ENCODE results near the gene DHRS2.
"Not testable (repeated sequence)": the region's sequence is repeated elsewhere in the genome, so short reads cannot be mapped to it uniquely, and the experiment has no call there.

DHRS2 gene

DNA sequence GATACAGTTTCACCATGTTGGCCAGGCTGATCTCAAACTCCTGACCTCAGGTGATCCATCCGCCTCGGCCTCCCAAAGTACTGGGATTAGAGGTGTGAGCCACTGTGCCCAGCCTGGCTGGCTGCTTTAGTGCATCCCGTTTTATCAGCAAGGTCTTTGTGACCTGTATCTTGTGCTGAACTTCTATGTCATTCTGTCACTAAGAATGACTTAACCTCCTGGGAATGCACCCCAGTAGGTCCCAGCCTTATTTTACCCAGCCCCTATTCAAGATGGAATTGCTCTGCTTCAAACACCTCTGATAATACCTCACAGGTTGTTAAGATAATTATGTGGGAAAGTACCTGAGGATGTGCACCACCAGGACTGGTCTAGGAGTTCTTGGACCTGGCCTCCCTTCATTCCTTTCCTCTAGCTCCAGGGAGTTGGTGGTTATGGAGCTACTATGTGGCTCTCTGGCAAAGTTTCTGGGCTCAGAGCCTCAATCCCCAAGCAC, 31.4 kb upstream of the DHRS2 start:
- TF ChIP-seq, protein P1, sequence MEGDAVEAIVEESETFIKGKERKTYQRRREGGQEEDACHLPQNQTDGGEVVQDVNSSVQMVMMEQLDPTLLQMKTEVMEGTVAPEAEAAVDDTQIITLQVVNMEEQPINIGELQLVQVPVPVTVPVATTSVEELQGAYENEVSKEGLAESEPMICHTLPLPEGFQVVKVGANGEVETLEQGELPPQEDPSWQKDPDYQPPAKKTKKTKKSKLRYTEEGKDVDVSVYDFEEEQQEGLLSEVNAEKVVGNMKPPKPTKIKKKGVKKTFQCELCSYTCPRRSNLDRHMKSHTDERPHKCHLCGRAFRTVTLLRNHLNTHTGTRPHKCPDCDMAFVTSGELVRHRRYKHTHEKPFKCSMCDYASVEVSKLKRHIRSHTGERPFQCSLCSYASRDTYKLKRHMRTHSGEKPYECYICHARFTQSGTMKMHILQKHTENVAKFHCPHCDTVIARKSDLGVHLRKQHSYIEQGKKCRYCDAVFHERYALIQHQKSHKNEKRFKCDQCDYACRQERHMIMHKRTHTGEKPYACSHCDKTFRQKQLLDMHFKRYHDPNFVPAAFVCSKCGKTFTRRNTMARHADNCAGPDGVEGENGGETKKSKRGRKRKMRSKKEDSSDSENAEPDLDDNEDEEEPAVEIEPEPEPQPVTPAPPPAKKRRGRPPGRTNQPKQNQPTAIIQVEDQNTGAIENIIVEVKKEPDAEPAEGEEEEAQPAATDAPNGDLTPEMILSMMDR (IDR thresholded peaks at IDR 0.05; ENCODE audit: low read depth, low read length) = no peak
- TF ChIP-seq EZH2phosphoT487 (IDR thresholded peaks at IDR 0.05; ENCODE audit: low read depth) = no peak
- H2AFZ ChIP-seq (ENCODE audit: low read depth, low read length) = no peak overlapping the region
- H3K36me3 ChIP-seq (replicated peaks; ENCODE audit: low read depth, low read length) = no peaks in the 10 kb centered on the region
- H3K9me3 ChIP-seq (ENCODE audit: insufficient read depth, low read length) = no peaks in the 10 kb centered on the region
- H3K79me2 ChIP-seq (ENCODE audit: low read length) = no peaks in the 10 kb centered on the region
- H3K9ac ChIP-seq (ENCODE audit: low read length) = no peak overlapping the region
- H3K4me3 ChIP-seq (ENCODE audit: low read length) = no peak overlapping the region
- H3K27ac ChIP-seq (ENCODE audit: low read length) = no peak overlapping the region
- no peak overlapping the region for H3K4me2 ChIP-seq (ENCODE audit: low read length)
- H3K27me3 ChIP-seq (ENCODE audit: low read depth, low read length) = peaks cover 6% of the 10 kb centered on the region; the same call in 1 of the 2 replicates
- H3K4me1 ChIP-seq (ENCODE audit: low read length) = peaks cover 8% of the 10 kb centered on the region
- no peaks in the 10 kb centered on the region for H4K20me1 ChIP-seq (ENCODE audit: insufficient read depth, low read length)

DNA sequence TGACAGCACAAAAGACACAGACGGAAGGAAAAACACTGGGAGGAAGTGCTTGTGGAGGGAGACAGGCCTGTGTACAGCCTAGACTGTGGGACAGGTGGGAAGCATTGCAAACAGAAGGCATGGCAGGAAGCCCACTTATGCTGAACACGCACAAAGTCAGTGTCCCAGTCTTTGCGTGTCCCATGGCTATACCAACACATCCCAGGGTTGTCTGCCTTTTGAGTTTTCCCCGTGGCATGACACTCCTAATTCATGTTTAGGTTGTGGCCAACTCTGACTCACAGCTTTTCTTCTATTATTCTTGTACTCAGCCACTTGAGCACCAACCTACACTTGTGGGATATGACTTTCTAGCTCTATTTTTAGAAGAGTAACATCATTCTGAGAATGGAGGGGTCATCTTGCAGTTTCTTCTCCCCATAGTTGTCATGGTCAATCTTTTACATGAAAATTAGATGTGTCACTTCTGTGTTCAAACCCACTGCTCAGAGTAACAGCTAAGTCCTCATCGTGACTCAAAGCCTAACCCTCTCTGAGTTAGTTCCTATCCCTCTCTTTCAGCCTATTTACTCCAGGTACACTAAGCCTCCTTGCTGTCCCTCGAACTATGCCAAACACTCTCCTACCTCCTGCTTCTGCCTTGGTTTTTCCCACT, 30.1 kb upstream of the DHRS2 start:
- H3K4me3 ChIP-seq (ENCODE audit: low read length) = no peak overlapping the region
- no peak overlapping the region for H3K9ac ChIP-seq (ENCODE audit: low read length)
- H3K4me1 ChIP-seq (ENCODE audit: low read length) = peaks cover 8% of the 10 kb centered on the region
- no peak overlapping the region for H2AFZ ChIP-seq (ENCODE audit: low read depth, low read length)
- peaks cover 12% of the 10 kb centered on the region; the same call in 1 of the 2 replicates for H3K27me3 ChIP-seq (ENCODE audit: low read depth, low read length)
- H3K36me3 ChIP-seq (replicated peaks; ENCODE audit: low read depth, low read length) = no peaks in the 10 kb centered on the region
- H3K9me3 ChIP-seq (ENCODE audit: insufficient read depth, low read length) = no peaks in the 10 kb centered on the region; the same call in 1 of the 2 replicates
- H4K20me1 ChIP-seq (ENCODE audit: insufficient read depth, low read length) = no peaks in the 10 kb centered on the region
- TF ChIP-seq, protein P1 (IDR thresholded peaks at IDR 0.05; ENCODE audit: low read depth, low read length) = no peak
- no peaks in the 10 kb centered on the region for H3K79me2 ChIP-seq (ENCODE audit: low read length)
- 0 out of 2 replicates have a peak overlapping the region, but pooled peaks have one; percentile 10 for H3K4me2 ChIP-seq (ENCODE audit: low read length)
- no peak overlapping the region for H3K27ac ChIP-seq (ENCODE audit: low read length)

DNA sequence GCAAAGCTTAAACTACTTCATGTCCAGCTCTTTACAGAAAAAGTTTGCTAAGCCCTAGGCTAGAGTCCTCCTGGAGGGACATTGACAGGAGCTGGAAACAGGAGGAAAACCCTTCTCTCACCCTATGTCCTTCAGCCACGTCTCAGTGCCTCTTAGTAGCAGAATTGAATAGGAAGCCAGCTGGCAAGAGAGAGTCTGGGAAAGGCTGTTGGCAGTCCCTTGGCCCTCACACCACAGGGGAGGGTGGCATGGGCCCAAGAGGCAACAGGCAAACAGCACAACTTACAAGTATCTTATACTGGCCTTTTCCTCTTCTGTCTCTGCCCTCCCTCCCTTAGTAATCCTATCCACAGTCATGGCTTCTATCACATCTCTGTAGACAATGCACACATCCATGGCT, 27.7 kb upstream of the DHRS2 start:
- Histone ChIP-seq H3K9ac (ENCODE audit: low read length) (no peak overlapping the region), H3K4me3 (ENCODE audit: low read length) (no peak overlapping the region), H3K9me3 (ENCODE audit: insufficient read depth, low read length) (no peaks in the 10 kb centered on the region; the same call in 1 of the 2 replicates), H3K27me3 (ENCODE audit: low read depth, low read length) (peaks cover 19% of the 10 kb centered on the region; the same call in 1 of the 2 replicates), H3K4me1 (ENCODE audit: low read length) (peaks cover 8% of the 10 kb centered on the region), H2AFZ (ENCODE audit: low read depth, low read length) (no peak overlapping the region), H3K79me2 (ENCODE audit: low read length) (no peaks in the 10 kb centered on the region), H4K20me1 (ENCODE audit: insufficient read depth, low read length) (no peaks in the 10 kb centered on the region), H3K27ac (ENCODE audit: low read length) (no peak overlapping the region), H3K4me2 (ENCODE audit: low read length) (no peak overlapping the region), H3K36me3 (replicated peaks; ENCODE audit: low read depth, low read length) (no peaks in the 10 kb centered on the region)
- TF ChIP-seq, protein P1 (IDR thresholded peaks at IDR 0.05; ENCODE audit: low read depth, low read length) = no peak
- no peak for TF ChIP-seq EZH2phosphoT487 (IDR thresholded peaks at IDR 0.05; ENCODE audit: low read depth)

DNA sequence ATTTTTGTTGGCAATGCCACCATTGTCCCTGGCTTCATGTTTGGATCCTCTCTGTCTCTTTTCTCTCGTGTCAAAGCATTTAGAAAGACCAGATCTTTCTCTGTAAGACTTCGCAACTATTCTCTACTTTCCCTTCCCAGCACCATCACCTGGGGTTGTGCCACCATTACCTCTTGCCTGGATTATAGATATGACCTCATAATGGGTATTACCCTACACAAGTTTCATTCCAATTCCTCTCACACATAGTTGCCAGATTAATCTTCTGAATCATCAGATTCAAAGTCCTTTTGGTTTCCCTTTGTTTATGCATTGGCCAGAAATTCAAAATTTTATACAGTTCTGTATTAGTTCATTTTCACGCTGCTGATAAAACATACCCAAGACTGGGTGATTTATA, 27.2 kb upstream of the DHRS2 start:
- H3K9me3 ChIP-seq (ENCODE audit: insufficient read depth, low read length) = no peaks in the 10 kb centered on the region; the same call in 1 of the 2 replicates
- no peak overlapping the region for H3K27ac ChIP-seq (ENCODE audit: low read length)
- no peaks in the 10 kb centered on the region for H4K20me1 ChIP-seq (ENCODE audit: insufficient read depth, low read length)
- H3K79me2 ChIP-seq (ENCODE audit: low read length) = no peaks in the 10 kb centered on the region
- TF ChIP-seq, protein P1 (IDR thresholded peaks at IDR 0.05; ENCODE audit: low read depth, low read length) = no peak
- no peak for TF ChIP-seq EZH2phosphoT487 (IDR thresholded peaks at IDR 0.05; ENCODE audit: low read depth)
- H3K4me1 ChIP-seq (ENCODE audit: low read length) = peaks cover 8% of the 10 kb centered on the region
- peaks cover 23% of the 10 kb centered on the region; the same call in 1 of the 2 replicates for H3K27me3 ChIP-seq (ENCODE audit: low read depth, low read length)
- no peaks in the 10 kb centered on the region for H3K36me3 ChIP-seq (replicated peaks; ENCODE audit: low read depth, low read length)
- H3K4me2 ChIP-seq (ENCODE audit: low read length) = no peak overlapping the region
- no peak overlapping the region for H3K9ac ChIP-seq (ENCODE audit: low read length)
- H2AFZ ChIP-seq (ENCODE audit: low read depth, low read length) = no peak overlapping the region
- H3K4me3 ChIP-seq (ENCODE audit: low read length) = no peak overlapping the region

DNA sequence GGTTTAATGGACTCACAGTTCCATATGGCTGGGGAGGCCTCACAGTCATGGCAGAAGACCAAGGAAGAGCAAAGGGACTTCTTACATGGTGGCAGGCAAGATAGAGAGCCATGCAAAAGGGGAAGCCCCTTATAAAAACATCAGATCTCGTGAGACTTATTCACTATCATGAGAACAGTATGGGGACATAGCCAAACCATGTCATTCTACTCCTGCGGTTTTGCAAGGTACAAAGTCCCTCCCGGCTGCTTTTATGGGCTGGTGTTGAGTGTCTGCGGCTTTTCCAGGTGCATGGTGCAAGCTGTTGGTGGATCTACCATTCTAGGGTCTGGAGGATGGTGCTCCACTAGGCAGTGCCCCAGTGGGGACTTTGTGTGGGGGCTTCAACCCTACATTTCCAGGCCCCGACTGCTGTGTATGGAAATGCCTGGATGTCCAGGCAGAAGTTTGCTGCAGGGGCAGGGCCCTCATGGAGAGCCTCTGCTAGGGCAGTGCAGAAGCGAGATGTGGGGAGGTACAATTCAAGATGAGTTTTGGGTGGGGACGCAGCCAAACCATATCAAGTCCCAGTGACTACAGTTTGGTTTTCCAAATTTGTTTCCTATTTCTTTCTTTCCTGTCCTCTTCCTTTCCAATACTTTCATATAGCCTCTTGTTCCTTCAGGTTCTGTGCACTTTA, 26.6 kb upstream of the DHRS2 start:
- not testable (repeated sequence) for H3K27ac ChIP-seq (ENCODE audit: low read length); H3K4me2 ChIP-seq (ENCODE audit: low read length); H3K4me3 ChIP-seq (ENCODE audit: low read length); H3K79me2 ChIP-seq (ENCODE audit: low read length); H3K36me3 ChIP-seq (replicated peaks; ENCODE audit: low read depth, low read length); H3K9me3 ChIP-seq (ENCODE audit: insufficient read depth, low read length); H4K20me1 ChIP-seq (ENCODE audit: insufficient read depth, low read length); H2AFZ ChIP-seq (ENCODE audit: low read depth, low read length); H3K9ac ChIP-seq (ENCODE audit: low read length); H3K4me1 ChIP-seq (ENCODE audit: low read length)
- H3K27me3 ChIP-seq (ENCODE audit: low read depth, low read length) = peaks cover 23% of the 10 kb centered on the region; the same call in 1 of the 2 replicates

Data from OCI-LY3 (cell line).